ENCODE measurements around the gene RNF7. TPM values are rescaled to one million over a fixed set of nuclear protein-coding genes. Genes with fewer than 3 reads are reported as not detected.
A peak's percentile ranks its signal among the peaks of the same experiment; 100 is the strongest.

The RNF7 gene
- total and polyA plus RNA-seq, 2 of the 4 experiments (the other 2 are of a cell fraction), result 98.7 to 149 TPM

DNA sequence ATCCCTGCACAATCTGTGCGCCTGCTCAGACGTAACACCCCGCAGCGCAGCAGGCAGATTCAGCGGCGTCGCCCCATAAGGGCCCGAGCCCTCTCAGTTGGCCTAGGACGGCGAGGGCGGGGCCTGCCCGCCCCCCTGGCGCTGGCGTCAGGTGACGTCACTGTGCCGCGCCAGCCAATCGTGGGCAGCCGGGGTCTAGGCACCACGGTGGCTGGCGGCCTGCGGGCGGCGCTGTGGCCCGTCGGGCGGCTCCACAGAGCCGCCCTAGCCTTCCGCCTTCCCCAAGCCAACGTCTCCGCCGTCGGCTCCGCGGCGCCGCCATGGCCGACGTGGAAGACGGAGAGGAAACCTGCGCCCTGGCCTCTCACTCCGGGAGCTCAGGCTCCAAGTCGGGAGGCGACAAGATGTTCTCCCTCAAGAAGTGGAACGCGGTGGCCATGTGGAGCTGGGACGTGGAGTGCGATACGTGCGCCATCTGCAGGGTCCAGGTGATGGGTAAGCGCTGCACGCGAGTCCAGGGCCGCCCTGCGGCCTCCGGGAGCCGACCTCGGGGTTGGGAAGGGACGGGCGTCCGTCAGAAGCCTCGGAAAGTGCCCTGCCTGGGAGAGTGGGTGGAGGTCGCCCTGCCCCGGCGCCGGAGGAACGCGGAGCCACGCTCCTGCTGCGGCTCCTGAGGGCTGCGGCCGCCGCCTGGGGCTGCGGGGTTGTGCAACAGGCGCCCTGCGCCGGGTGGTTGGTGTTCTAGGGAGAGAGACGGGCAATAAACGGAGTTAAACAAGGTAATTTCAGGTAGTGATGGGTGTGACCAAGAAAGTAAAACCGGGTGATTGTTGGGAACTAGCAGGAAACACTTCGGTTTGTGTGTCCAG, at the start of gene RNF7 (continued):
- peak; percentile 73 for TF ChIP-seq RAD21 (IDR thresholded peaks at IDR 0.05; ENCODE audit: low read length)
- TF ChIP-seq RCOR1 (IDR thresholded peaks at IDR 0.05; ENCODE audit: insufficient replicate concordance, low read length), result no peak
- TF ChIP-seq, protein P1, sequence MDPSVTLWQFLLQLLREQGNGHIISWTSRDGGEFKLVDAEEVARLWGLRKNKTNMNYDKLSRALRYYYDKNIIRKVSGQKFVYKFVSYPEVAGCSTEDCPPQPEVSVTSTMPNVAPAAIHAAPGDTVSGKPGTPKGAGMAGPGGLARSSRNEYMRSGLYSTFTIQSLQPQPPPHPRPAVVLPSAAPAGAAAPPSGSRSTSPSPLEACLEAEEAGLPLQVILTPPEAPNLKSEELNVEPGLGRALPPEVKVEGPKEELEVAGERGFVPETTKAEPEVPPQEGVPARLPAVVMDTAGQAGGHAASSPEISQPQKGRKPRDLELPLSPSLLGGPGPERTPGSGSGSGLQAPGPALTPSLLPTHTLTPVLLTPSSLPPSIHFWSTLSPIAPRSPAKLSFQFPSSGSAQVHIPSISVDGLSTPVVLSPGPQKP (IDR thresholded peaks at IDR 0.05; ENCODE audit: borderline replicate concordance, low read depth, low read length), result no peak
- peak; percentile 90 for TF ChIP-seq CEBPB (IDR thresholded peaks at IDR 0.05; ENCODE audit: low read depth, low read length)

Data from IMR-90 (cell line).